ENCODE measurements around the gene CIRBP.

Gene CIRBP

DNA sequence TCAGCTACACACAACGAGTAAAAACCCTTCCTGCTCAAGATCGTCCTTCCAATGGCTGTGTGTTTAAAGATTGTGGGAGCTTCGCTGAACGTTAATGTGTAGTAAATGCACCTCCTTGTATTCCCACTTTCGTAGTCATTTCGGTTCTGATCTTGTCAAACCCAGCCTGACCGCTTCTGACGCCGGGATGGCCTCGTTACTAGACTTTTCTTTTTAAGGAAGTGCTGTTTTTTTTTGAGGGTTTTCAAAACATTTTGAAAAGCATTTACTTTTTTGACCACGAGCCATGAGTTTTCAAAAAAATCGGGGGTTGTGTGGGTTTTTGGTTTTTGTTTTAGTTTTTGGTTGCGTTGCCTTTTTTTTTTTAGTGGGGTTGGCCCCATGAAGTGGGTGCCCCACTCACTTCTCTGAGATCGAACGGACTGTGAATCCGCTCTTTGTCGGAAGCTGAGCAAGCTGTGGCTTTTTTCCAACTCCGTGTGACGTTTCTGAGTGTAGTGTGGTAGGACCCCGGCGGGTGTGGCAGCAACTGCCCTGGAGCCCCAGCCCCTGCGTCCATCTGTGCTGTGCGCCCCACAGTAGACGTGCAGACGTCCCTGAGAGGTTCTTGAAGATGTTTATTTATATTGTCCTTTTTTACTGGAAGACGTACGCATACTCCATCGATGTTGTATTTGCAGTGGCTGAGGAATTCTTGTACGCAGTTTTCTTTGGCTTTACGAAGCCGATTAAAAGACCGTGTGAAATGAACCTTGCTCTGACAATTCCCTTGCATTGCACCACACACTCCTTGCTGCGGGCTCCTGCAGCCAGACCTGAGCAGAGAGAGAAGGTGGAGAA is 3.5 kb downstream of the CIRBP start:
- TF ChIP-seq, protein P1, sequence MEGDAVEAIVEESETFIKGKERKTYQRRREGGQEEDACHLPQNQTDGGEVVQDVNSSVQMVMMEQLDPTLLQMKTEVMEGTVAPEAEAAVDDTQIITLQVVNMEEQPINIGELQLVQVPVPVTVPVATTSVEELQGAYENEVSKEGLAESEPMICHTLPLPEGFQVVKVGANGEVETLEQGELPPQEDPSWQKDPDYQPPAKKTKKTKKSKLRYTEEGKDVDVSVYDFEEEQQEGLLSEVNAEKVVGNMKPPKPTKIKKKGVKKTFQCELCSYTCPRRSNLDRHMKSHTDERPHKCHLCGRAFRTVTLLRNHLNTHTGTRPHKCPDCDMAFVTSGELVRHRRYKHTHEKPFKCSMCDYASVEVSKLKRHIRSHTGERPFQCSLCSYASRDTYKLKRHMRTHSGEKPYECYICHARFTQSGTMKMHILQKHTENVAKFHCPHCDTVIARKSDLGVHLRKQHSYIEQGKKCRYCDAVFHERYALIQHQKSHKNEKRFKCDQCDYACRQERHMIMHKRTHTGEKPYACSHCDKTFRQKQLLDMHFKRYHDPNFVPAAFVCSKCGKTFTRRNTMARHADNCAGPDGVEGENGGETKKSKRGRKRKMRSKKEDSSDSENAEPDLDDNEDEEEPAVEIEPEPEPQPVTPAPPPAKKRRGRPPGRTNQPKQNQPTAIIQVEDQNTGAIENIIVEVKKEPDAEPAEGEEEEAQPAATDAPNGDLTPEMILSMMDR (IDR thresholded peaks at IDR 0.05; ENCODE audit: low read depth, low read length), result no peak
- DNase-seq (ENCODE audit: low read depth in 2 of 2), result peak in 1 of 2 donors; percentile 12
- H3K4me3 ChIP-seq (replicated peaks in 1 of 2; ENCODE audit: low read depth in 2 of 2, low read length in 2 of 2), result no peak overlapping the region

DNA sequence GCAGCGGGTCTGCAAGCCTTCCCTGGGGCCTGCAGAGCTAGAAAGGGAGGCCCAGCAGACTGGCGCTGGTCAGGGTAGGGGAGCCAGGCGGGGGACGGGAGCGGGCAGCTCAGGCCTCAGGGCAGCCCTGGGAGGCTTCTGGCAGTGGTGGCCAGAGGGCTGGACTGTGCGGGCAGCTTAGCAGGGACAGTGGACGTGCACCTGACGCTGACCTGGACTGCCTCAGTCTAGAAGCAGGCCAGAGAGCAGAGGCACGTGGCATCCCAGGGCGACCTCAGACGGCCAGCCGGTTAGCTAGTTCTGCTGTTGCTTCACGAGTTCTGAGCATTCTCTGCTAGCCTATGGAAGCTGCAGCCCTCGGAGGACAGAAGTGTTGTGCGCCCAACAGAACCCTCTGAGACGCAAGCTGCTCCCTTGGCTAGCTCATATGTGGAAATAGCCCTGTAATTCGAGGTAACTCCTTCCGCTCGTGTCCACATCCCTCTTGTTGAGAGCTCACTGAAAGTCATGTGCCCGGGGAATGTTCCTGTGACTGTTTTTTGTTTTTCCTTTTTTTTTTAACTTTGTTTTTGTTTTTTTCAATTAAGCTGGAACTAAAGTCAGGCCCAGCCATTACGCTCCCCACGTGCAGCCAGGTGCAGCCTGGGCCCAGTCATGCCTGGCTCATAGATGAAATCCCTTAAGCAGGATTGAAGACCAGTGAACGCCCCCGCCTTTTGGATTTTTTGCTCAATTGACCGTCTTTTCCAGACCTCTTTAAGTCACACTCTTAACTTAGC is 4.3 kb downstream of the CIRBP start:
- TF ChIP-seq, protein P1 (IDR thresholded peaks at IDR 0.05; ENCODE audit: low read depth, low read length), result no peak
- H3K4me3 ChIP-seq (replicated peaks in 1 of 2; ENCODE audit: low read depth in 2 of 2, low read length in 2 of 2), result no peak overlapping the region
- DNase-seq (ENCODE audit: low read depth in 2 of 2), result peak in 1 of 2 donors; percentile 18

DNA sequence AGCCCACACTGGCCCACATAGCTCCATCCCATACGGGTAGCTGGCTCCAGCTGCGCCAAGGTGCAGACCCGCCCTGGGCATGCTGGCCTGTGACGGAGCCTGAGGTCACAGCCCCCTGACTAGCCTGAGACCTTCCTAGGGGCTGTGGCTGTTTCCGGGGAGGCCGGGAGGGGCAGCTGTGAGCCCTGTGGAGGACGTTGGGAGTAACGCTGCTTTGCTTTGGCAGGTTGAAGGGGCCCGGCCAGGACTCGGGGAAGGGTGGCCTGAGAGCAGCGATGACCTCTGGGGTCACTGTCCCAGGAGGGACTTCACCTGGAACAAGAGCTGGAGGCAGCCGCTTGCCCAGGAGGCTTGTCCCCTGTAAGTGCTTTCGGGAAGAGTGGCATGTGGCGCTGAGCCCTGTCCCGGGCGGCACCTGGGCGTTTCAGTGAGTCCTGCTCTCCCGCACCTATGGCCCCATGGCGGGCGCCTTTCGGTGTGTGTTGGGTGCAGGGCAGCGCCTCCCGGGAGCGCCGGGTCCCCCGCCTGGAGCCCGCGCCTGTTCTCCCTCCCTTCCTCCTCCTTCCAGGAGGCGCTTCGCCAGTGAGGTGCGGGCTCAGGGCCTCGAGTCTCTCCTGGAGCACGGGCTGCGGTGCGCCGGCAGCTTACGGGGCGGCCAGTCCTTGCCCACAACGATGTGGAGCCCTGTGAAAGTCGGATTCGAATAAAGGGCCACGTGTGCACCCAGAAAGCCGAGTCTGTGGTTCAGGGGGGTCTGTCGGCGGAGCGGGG is 5.1 kb downstream of the CIRBP start:
- TF ChIP-seq, protein P1 (IDR thresholded peaks at IDR 0.05; ENCODE audit: low read depth, low read length), result no peak
- H3K4me3 ChIP-seq (replicated peaks in 1 of 2; ENCODE audit: low read depth in 2 of 2, low read length in 2 of 2), result peak overlapping the region in 1 of 2 donors; percentile 47
- peak in 1 of 2 donors; percentile 3 for DNase-seq (ENCODE audit: low read depth in 2 of 2)

DNA sequence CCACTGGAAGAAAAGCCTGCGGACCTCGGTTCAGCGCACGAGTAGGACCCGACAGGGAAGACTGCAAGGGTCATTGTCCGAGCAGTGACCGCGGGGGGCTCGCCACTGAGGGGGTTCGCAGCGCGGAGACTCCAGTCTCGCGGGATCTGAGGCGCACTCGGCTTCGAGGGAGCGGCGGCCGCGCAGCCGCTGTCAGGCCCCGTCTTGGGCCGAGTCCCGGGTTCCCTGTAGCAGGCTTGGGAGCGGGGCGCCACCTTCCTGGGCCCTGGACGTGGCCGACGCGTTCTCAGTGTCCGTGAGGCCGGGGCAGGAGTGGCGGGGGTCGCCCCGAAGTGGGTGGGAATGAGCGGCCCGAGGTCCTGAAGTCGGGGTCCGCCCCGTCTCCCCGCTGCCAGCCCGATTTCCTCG is 5.7 kb downstream of the CIRBP start:
- no peak for DNase-seq (ENCODE audit: low read depth in 2 of 2)
- H3K4me3 ChIP-seq (replicated peaks in 1 of 2; ENCODE audit: low read depth in 2 of 2, low read length in 2 of 2), result peak overlapping the region; percentile 26 to 47
- TF ChIP-seq, protein P1 (IDR thresholded peaks at IDR 0.05; ENCODE audit: low read depth, low read length), result no peak

DNA sequence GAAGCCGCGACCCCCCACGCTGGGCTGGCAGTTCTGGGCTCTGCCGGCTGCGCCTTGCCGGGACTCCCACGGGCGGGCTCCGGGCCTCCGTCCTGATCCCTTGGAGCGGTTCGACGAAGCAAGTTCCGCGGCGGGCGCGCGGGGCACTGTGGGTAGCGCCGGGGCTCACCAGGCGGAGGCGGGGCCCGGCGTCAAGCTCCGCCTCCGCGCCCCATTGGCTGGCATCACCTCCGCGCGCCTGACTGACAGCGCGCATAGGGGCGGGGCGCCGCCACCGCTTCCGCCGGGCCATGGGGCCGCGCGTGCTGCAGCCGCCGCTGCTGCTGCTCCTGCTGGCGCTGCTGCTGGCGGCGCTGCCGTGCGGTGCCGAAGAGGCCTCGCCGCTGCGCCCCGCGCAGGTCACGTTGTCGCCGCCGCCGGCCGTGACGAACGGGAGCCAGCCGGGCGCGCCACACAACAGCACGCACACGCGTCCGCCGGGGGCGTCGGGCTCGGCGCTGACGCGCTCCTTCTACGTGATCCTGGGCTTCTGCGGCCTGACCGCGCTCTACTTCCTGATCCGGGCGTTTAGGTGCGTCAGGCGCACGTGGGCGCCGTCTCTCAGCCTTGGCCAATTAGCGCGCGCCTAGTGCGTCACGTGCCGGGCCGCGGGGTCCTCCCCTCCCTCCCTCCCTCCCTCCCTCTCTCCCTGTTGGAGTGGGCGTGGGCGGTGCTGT is 6.3 kb downstream of the CIRBP start, which contains the start of gene FAM174C:
TSS of gene FAM174C (plus strand) at position 271 of the 716 bp plus-strand sequence. CDS start at position 291, 20 bp downstream.
- peak within 1 kb of the TSS; percentile 66 to 71 for H3K4me3 ChIP-seq (replicated peaks in 1 of 2; ENCODE audit: low read depth in 2 of 2, low read length in 2 of 2)
- TF ChIP-seq, protein P1 (IDR thresholded peaks at IDR 0.05; ENCODE audit: low read depth, low read length), result no peak
- DNase-seq (ENCODE audit: low read depth in 2 of 2), result peak; percentile 97 to 98

Data from cardiac fibroblast (primary cell).